Measurements from ENCODE around the gene ZNF830. TPM values are rescaled to one million over a fixed set of nuclear protein-coding genes. Genes with fewer than 3 reads are reported as not detected.
"Not testable (repeated sequence)": the region's sequence is repeated elsewhere in the genome, so short reads cannot be mapped to it uniquely, and the experiment has no call there.

The ZNF830 gene
- total and polyA plus RNA-seq, 2 donors (not counting 3 experiments of a cell fraction or from before 2014, with no cell fraction given), result 3.1 to 13.9 TPM

DNA sequence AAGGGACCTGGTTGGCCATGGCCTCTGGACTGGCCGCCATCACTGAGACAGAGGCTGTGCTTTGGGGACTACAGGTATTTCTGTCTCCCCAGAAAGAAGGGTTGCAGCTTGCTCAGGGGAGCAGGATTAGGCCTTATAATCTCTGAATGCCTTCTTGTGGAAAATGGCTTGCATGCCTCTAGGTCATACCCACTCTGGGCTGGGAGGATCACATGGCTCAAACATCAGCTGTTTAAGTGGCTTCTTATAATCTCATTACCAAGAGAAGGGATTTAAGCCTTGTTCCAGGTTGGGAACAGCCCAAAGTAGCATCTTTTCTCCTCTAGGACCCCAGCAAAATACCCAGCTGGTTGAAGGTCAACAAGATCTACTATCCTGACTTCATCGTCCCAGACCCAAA, 38.1 kb downstream of the ZNF830 start:
- TF ChIP-seq, protein P1, sequence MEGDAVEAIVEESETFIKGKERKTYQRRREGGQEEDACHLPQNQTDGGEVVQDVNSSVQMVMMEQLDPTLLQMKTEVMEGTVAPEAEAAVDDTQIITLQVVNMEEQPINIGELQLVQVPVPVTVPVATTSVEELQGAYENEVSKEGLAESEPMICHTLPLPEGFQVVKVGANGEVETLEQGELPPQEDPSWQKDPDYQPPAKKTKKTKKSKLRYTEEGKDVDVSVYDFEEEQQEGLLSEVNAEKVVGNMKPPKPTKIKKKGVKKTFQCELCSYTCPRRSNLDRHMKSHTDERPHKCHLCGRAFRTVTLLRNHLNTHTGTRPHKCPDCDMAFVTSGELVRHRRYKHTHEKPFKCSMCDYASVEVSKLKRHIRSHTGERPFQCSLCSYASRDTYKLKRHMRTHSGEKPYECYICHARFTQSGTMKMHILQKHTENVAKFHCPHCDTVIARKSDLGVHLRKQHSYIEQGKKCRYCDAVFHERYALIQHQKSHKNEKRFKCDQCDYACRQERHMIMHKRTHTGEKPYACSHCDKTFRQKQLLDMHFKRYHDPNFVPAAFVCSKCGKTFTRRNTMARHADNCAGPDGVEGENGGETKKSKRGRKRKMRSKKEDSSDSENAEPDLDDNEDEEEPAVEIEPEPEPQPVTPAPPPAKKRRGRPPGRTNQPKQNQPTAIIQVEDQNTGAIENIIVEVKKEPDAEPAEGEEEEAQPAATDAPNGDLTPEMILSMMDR (IDR thresholded peaks at IDR 0.05; ENCODE audit: extremely low read depth in 1 of 2, insufficient read depth in 1 of 2, low read depth in 1 of 2, low read length in 2 of 2), result no peak
- no peak for TF ChIP-seq GATA2 (IDR thresholded peaks at IDR 0.05; ENCODE audit: insufficient read depth, insufficient read length, low read depth, low read length)
- TF ChIP-seq FOS (IDR thresholded peaks at IDR 0.05; ENCODE audit: borderline replicate concordance, insufficient read depth, low read length), result no peak
- no peak for TF ChIP-seq MAX (IDR thresholded peaks at IDR 0.05; ENCODE audit: insufficient read depth, insufficient read length)
- TF ChIP-seq JUN (IDR thresholded peaks at IDR 0.05; ENCODE audit: borderline replicate concordance, insufficient read depth, insufficient read length, low read depth), result no peak
- TF ChIP-seq POLR2AphosphoS5 (IDR thresholded peaks at IDR 0.05; ENCODE audit: insufficient read depth, low read depth, low read length), result no peak
- TF ChIP-seq POLR2A (IDR thresholded peaks at IDR 0.05; ENCODE audit: low read depth, low read length), result no peak
- TF ChIP-seq EZH2 (IDR thresholded peaks at IDR 0.05; ENCODE audit: borderline replicate concordance, low read depth, low read length, severe bottlenecking), result no peak
- TF ChIP-seq MYC (IDR thresholded peaks at IDR 0.05; ENCODE audit: low read depth, low read length), result no peak
- peaks cover 2% of the 10 kb centered on the region for H3K4me1 ChIP-seq (ENCODE audit: control insufficient read depth, extremely low read depth, insufficient read depth, low read length)
- no peaks in the 10 kb centered on the region for H3K27me3 ChIP-seq (ENCODE audit: control insufficient read depth in 2 of 2, insufficient read depth in 2 of 2, low read length in 2 of 2)
- FAIRE-seq (no peak), DNase-seq (ENCODE audit: low read depth, low spot score) (no peak)
- peaks cover 5 to 12% of the 10 kb centered on the region in 2 experiments for H3K36me3 ChIP-seq (ENCODE audit: control insufficient read depth in 2 of 2, extremely low read depth in 1 of 2, insufficient read depth in 2 of 2, low read length in 2 of 2)
- no TSS peak for BruUV-seq (replicated peaks)
- ChIA-PET POLR2A (interaction anchor here (0.6 kb wide), 1 partner anchor 87 kb away, joined by 3 read pairs; no protein-coding TSS in a partner anchor), CTCF (interaction anchor here (0.6 to 4.8 kb wide), 7 partner anchors 54 to 119 kb away, joined by 3 to 38 read pairs (median 4); partner anchors contain the start of genes RAD51D and RFFL)
- dilution Hi-C loops (cut with MboI; ENCODE audit: extremely low pct_ligation_motif_present, low sequenced_read_pairs) (loop anchor here (25.0 kb wide), 1 partner anchor 113 kb away; the partner anchor contains the start of genes FNDC8 and RAD51D), intact Hi-C loops (cut with micrococcal nuclease) (loop anchor here (2.0 kb wide), 1 partner anchor 23 kb away; no protein-coding TSS in a partner anchor)
- no peak overlapping the region for H3K27ac ChIP-seq (ENCODE audit: insufficient read depth, low read depth, low read length)
- no peak overlapping the region for H3K4me3 ChIP-seq (replicated peaks in 1 of 3; ENCODE audit: insufficient read depth in 1 of 3, low read depth in 1 of 3, low read length in 3 of 3)
- H3K79me2 ChIP-seq (ENCODE audit: control insufficient read depth, insufficient read depth, low read length), result no peaks in the 10 kb centered on the region
- no peak overlapping the region for H3K9ac ChIP-seq (replicated peaks; ENCODE audit: extremely low read depth, insufficient read depth, low read length)
- H3K9me1 ChIP-seq (replicated peaks; ENCODE audit: control insufficient read depth, extremely low read depth, insufficient read depth, low read length), result no peaks in the 10 kb centered on the region
- no peak overlapping the region for H3K4me2 ChIP-seq (ENCODE audit: insufficient read depth, low read length)
- H3K9me3 ChIP-seq (replicated peaks; ENCODE audit: control insufficient read depth, insufficient read depth, low read length), result no peaks in the 10 kb centered on the region
- no peaks in the 10 kb centered on the region for H4K20me1 ChIP-seq (replicated peaks; ENCODE audit: control insufficient read depth, extremely low read depth, insufficient read depth, low read length)
- H2AFZ ChIP-seq (ENCODE audit: low read depth, low read length), result no peak overlapping the region

GRCh38 chr17:35000965-35001364, 39.6 kb downstream of the ZNF830 start:
- H3K79me2 ChIP-seq (ENCODE audit: control insufficient read depth, insufficient read depth, low read length); H4K20me1 ChIP-seq (replicated peaks; ENCODE audit: control insufficient read depth, extremely low read depth, insufficient read depth, low read length); POLR2A ChIA-PET; FAIRE-seq; intact Hi-C loops (cut with micrococcal nuclease); DNase-seq (ENCODE audit: low read depth, low spot score); H2AFZ ChIP-seq (ENCODE audit: low read depth, low read length); H3K9me1 ChIP-seq (replicated peaks; ENCODE audit: control insufficient read depth, extremely low read depth, insufficient read depth, low read length); dilution Hi-C loops (cut with MboI; ENCODE audit: extremely low pct_ligation_motif_present, low sequenced_read_pairs); H3K9me3 ChIP-seq (replicated peaks; ENCODE audit: control insufficient read depth, insufficient read depth, low read length); BruUV-seq (replicated peaks); H3K27ac ChIP-seq (ENCODE audit: insufficient read depth, low read depth, low read length); H3K4me3 ChIP-seq (replicated peaks in 1 of 3; ENCODE audit: insufficient read depth in 1 of 3, low read depth in 1 of 3, low read length in 3 of 3); H3K4me2 ChIP-seq (ENCODE audit: insufficient read depth, low read length); H3K9ac ChIP-seq (replicated peaks; ENCODE audit: extremely low read depth, insufficient read depth, low read length); H3K4me1 ChIP-seq (ENCODE audit: control insufficient read depth, extremely low read depth, insufficient read depth, low read length); H3K27me3 ChIP-seq (ENCODE audit: control insufficient read depth in 2 of 2, insufficient read depth in 2 of 2, low read length in 2 of 2): not testable (repeated sequence)
- H3K36me3 ChIP-seq (ENCODE audit: control insufficient read depth in 2 of 2, extremely low read depth in 1 of 2, insufficient read depth in 2 of 2, low read length in 2 of 2), result peaks cover 5 to 12% of the 10 kb centered on the region in 2 experiments
- CTCF ChIA-PET, result interaction anchor here (1.0 to 4.8 kb wide), 4 partner anchors 9 to 118 kb away, joined by 3 to 38 read pairs (median 6); partner anchors contain the start of genes RAD51D and RFFL
